ENCODE measurements around the gene RYK.
"Not testable (repeated sequence)": the region's sequence is repeated elsewhere in the genome, so short reads cannot be mapped to it uniquely, and the experiment has no call there.

Gene RYK

DNA sequence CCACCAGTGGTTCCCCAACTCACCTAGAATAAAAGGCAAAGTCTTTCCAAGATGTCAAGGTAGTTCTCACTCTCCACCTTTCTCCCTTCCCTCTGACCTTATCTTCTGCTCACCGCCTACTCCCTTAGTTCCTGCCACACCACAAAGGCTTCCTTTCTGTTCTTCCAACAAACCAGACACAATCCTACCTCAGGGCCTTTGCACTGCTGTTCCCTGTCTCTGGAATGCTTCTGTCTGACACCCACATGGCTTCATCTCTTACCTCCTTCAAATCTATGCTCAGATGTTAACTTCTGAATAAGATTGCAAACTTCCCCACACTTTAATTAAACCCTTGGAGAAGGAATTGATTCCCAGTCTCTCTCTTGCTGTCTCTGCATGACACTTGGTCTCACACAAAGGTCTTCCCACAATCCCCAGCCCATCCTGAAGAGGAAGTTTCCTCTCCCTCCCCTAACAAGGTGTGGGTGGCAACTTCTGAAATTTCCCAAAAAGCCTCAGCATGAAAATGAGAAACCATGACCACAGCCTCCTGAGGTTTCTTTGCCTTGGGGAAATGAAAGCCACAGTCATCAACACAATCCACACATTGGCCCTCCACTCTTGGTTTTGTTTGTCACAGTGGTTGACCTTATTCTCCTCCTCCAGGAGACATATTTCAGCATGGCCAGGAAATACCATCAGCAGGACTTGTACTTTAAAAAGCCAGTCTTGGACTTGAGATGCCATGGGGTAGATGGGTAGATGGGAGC lies 3.0 kb upstream of the RYK start:
- no peak for DNase-seq (ENCODE audit: low spot score)

DNA sequence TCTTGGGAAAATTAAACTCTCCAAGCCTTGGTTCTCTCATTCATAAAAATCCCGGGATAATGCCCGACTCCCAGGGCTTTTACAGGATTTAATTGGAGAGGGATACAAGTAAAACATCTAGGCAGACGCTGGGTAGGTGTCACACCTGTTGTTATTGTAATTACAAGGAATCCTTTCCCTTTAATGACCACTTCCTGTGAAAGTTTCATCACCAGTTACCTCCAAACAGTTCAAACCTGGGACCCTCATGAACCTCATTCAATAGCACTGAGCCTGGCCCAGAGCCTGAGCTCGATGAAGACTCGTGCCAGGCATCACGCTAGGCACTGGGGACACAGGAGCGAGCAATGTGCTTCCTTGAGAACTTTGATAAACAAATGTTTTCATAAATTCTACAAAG lies 2.1 kb upstream of the RYK start:
- DNase-seq (ENCODE audit: low spot score): no peak

DNA sequence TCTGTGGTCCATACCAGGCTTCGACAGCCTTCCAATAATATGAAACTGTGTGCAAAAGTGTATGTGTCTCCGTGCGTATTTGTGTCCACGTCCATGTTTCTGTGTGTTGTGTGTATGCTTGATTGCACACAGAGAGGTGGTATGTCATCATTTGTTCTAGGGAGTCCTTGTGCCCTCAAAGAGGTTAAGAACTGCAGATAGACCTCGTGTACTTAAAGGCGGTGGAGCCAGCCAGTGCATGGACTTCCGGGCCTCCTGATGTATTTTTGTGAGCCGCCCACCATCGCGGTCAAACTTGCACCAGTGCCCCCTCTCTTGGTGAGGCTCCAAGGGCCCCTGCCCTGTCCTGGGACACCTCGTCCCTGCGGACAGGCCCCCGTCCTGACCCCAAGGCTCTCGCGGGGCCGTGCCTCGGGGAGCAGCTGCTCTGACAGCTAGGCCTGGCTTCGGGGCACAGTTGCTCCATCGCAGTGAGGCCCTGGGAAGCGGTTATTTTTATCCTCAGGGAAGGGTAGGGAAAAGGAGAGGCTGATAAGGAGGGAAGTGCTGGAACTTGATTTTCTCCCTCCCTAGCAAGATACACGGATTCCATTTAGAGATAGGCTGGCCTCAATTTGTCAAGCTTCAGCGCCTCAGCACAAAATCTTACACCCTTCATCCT lies 1.2 kb upstream of the RYK start:
- no peak for DNase-seq (ENCODE audit: low spot score)

DNA sequence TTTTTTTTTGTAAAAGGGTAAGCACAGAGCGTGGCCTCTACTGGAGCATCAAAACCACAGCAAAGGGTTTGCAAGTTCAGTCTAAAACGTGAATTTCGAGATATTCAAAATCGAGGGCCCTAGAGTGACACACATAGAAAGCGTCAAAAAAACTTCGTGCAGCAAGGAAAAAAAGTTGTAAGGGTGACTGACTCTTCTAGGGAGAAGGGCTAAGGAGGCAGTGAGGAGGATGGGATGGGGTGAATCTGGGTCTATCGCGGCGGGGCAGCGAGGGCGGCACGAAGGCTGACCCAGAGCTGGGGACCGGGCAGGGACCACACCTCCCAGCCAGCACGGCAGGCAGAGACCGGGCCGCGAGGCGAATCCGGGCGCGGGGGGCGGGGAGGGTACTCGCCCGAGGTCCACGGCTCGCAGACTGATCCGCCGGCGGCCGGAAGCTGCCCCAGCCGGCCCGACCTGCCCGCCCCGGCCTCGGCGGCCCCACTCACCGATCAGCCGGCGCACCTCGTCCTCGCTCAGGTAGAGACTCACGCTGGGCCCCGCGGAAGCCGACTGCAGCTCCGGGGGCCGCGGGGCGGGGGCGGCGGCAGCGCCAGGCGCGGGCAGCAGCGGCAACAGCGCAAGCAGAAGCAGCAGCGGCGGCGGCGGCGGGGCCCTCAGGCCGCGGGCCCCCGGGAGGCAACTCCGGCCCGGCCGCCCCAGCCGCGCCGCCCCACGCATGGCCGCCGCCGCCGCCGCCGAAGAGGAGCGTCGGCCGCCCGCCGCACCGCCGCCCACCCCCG lies 533 bp downstream of the RYK start:
- peak; percentile 84 for DNase-seq (ENCODE audit: low spot score)

DNA sequence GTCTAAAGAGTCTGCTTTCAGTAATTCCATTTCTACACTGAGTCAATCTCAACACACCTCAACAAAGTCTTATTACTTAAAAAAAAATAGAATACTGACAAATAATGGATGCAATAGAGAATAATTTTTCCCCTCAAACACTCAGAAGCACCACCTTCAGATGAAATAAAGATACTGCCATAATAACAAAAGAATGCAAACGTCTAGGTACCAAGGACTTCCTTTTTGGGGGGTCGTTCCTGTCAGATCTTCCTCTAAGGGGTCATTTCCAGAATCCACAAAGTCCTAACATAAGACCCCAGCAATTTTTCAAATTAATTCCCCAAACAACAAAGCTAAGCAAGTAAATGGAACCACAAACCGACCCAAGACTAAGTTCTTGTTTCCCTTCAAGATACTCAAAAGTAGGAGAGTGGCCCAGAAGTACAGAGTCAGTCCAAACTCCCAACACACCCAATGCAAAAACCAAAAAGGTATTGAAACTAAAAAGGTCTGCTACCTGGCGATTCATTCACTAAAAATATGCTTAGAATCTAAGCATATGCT lies 1.3 kb downstream of the RYK start:
- DNase-seq (ENCODE audit: low spot score): peak; percentile 65

DNA sequence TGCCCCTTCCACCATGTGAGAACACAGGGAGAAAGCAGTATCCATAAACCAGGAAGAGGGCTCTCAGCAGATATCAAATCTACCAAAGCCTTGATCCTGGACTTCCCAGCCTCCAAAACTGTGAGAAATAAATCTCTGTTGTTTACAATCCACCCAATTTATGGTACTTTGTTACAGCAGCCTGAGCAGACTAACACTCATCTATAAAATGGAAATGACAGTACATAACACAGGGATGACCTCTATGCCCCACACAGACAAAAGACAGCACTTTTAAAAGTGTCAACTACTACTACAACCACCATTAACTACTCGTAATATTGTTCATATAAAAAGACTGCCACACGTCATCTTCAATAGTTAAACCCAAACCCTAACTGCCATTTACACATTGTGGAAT lies 5.7 kb downstream of the RYK start:
- DNase-seq (ENCODE audit: low spot score): no peak

DNA sequence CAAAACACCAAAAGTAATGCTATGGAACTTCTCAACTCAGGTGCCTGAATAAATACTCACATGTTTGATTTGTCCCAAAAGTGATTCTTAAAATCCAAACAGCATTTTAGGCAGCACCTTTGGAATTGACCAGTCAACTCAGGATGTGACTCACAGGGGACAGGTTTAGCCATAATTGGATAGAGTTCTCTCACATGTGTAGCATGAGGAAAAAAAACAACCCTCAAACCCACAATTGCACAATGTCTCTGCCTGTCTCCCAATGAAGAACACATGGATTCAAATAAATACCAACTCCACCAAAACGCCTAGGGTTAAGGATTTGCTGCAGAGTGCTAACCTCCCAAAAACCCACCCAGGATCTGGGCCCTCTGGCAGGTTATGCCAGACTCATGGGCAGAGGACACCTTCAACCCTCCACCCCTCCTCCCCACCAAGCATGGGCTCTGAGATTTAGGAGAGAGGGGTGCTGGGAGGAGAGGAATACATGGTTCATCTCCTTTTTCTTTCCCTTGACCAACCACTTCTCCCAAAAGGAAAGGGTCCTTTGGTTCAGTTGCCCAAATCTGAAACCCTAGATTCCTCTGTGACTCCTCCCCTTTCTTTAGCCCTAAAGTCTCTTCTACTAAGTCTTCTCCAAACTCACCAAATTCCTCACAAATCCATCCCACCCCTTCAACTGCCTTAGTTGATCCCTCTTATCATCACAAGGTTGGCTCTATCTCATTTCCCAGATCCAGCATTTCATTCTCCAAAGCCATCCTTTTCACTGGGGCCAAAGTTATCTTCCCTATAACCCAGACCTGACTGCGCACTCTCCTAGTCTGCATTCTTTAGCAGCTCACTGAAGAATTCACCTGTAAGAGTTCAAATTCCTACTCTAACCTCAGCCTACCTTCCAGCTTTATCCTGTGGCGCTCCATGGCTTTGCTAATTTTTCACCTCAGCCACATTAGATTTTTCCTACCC lies 7.7 kb downstream of the RYK start:
- no peak for DNase-seq (ENCODE audit: low spot score)

DNA sequence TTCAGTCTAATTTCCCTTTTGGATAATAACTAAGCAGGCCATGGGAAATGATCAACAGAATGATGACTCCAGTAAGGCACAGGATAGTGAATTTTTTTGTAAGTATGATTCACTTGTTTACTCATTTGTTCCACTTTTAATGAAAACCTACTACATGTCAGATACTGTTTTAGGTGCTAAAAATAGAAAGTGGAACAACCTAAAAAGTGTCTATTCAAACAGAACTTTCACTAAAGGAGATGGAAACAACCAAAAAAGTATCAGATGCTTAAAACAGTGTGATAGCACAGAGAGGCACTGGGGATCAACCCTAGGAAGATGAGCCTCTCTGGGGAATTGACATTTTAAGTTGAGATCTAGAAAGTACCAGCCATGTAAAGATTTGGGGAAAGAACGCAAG lies 11.1 kb downstream of the RYK start:
- DNase-seq (ENCODE audit: low spot score): no peak

DNA sequence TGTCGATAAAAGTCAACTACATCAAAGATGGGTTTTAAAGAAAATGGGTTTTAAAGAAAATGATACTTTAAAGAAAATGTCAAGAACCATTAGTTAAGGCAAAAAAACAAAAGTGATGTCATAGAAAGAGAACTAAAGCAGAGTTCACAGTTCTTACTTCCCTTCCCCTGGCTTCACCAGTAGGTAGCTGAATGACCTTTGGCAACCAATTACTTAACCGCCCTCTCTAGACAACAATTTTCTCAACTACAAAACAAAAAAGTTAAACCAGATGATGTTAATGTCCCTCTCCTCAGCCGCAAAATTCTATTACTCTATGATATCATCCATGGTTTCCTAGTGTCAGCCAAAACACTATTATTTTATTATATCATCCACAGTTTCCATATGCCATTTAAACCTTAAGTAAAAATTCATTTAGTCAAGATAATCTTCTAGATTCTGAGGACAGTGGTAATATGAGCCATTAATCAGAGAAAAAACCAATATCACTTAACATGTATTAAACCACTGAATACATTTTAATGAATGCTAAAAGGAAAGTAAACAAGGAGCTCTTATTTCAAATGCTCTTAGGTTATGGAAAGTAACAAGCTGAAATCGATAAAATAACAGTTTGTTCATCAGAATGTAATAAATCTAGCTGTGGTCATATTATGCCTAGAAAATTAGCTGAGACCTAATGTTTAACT lies 13.1 kb downstream of the RYK start:
- DNase-seq (ENCODE audit: low spot score): no peak

DNA sequence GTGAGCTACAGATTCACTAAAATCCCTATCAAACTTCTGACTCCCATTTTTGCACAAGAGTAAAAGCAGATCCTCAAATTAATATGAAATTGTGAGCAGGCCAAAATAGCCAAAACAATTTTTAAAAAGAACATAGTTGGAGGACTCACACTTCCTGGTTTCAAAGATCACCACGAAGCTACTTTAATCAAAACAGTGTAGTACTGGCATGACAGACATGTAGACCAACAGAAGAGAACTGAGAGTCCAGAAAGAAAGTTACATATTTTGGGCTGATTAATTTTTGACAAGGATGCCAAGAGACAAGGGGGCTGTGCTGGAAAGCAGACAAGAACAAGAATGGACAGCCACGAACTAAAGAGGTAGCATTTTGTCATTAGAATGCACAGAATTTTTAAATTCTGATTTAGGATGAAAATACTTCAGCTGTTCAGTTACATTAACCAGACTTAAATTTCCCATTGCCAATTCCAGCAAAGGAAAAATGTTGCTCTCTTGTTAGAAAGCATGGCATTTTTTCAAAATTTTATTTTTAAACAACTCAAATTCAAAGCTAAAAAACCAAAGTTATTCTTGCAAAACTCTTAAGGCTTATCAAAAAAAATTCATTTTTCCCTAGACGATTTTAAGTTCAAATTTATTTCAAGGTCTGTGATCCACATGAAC lies 14.0 kb downstream of the RYK start:
- DNase-seq (ENCODE audit: low spot score): no peak

DNA sequence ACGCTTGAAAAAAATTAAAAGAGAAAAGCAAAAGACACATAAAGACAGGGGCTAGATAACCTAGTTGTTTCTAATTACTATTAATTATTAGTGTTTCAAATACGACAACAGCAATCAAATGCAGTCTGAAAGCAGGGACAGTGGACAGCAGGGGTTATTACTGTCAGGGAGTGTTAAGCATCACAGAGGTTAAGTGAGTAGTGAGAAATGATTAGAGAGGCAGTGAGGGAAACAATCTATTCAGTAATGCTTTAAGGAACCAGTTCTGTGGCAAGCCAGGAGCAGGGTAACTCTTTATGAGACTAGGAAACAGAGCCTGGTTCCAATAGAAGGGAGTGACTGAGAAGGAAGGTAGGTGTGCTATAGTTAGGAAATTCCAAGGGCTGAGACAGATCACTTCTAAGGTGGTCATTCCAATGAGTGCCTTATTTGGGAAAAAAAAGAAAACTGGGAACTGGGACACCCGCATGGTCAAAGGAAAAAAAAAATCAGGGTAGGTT lies 15.0 kb downstream of the RYK start:
- no peak for DNase-seq (ENCODE audit: low spot score)

DNA sequence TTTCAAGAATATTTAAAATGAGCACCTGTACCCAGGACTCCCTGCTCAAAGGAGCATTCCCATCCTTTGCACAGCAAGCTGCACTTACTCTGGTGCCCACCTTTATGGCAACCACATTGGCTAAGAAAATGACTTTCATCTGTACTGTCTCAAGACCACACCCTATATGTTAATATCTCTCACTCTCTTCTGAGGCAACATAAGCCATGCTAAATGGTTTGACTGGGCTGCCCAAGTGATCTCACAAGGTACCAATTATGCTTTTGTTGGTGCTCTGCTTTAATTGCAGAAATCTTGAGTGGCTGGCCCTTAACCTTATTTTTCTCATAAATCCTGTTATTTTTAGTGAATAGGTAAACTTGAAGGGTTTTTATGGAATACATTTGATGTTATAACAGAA lies 17.7 kb downstream of the RYK start:
- DNase-seq (ENCODE audit: low spot score): no peak

DNA sequence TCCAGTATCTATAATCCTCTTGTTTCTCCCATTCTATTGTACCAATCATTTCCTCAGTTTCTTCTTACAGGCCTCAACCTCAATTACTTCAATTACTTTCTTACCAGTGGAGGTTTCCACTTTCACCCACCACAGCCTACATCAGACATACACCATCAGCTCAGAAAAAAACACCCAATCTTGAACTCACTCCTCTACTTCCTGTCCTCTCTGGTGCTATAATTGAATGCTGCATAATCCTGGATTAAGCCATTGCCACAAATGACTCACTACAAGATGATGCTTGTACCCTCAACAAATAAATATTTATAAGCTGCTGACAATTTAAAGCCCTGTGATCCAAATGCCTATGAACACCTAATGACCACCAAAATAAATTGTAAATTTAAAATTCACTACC lies 18.5 kb downstream of the RYK start:
- DNase-seq (ENCODE audit: low spot score): no peak

DNA sequence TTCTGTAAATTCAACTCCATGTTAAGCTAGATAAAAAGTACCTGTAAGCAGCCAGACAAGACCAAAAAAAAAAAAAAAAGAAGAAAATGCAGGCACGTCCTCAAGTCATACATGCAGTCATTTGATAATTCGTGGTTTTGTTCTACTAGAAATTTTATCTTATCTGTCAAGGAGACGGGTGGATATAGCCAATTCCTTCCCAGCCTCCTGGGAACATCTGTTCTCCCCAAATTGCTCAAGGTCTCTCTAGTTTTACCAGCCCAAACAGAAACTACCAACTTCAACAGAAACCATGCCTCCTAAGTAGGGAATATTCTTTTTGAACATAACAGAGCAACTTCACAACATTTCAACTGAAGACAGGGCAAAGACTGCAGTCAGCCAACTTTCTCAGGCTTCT lies 19.5 kb downstream of the RYK start:
- DNase-seq (ENCODE audit: low spot score): no peak

DNA sequence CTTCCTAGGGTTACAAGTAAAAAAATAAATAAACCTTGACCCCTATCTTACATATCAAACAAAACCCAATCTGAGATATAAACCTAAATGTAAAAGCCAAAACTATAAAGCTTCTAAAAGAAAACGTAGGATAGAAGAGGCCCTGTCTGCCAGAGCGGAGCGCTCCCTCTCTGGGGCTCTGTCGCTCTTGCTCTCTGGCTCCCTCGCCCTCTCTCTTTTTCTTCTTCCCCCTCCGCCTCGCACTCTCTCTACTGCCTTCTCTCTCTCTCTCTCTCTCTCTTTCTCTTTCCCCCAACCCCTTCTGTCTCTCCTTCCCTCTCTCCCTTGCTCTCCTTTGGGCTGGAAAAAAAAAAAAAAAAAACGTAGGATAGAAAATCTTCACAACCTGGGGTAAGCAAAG lies 21.6 kb downstream of the RYK start:
- no peak for DNase-seq (ENCODE audit: low spot score)

DNA sequence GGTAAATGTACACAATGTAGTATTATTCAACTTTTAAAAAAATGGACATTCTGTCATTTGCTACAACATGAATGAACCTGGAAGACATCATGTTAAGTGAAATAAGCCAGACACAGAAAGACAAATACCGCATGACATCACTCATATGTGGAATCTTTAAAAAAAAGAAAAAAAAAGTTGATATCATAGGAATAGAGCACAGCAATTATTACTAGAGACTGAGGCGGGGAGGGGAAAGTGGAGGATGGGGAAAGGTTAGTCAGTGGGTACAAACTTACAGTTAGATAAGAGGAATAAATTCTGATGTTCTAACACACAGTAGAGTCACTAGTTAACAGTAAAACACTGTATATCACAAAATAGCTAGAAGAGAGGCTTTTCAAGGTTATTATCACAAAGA lies 22.2 kb downstream of the RYK start:
- DNase-seq (ENCODE audit: low spot score): no peak

DNA sequence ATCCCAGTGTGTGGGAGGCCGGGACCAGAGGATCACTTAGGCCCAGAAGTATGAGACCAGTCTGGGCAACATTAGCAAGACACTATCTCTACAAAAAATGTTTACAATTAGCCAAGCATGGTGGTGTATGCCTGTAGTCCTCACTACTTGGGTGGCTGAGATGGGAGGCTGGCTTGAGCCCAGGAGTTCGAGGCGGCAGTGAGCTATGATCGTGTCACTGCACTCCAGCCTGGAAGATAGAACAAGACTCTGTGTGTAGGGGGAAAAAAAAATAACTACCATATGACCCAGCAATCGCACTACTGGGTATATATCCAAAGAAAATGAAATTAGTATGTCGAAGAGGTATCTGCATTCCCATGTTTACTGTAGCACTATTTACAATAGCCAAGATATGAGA lies 22.6 kb downstream of the RYK start:
- no peak for DNase-seq (ENCODE audit: low spot score)

DNA sequence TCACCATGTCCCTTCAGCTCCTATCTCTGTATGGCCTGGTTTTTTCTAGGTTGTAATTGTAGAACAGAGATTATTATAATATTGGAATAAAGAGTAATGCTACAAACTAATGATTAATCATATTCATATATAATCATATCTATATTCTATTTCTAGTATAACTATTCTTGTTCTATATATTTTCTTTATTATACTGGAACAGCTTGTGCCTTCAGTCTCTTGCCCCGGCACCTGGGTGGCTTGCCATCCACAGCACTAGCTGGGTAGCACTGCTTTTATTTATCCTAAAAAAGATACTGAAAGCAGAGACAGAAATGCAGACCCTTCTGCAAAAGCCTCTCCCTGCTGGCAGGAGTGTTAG lies 25.9 kb downstream of the RYK start:
- DNase-seq (ENCODE audit: low spot score): not testable (repeated sequence)

DNA sequence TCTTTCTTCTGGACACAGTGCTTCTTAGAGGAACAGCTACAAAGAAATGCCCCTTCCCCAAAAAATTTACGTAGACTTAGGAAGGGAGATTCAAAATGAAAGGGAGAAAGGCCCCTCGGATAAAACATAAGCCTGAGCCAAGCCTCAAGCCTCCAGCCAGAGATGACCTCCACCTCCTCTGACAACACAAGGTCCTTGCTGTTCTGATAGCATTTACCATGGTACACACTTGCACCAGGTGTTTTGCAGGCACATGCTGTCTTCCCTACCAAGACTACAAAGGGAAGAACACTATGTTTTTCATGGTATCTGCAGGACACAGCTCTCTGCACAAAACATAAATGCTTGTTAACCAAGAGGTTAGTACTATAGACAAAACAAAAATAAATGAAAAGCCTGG lies 27.8 kb downstream of the RYK start:
- DNase-seq (ENCODE audit: low spot score): no peak

DNA sequence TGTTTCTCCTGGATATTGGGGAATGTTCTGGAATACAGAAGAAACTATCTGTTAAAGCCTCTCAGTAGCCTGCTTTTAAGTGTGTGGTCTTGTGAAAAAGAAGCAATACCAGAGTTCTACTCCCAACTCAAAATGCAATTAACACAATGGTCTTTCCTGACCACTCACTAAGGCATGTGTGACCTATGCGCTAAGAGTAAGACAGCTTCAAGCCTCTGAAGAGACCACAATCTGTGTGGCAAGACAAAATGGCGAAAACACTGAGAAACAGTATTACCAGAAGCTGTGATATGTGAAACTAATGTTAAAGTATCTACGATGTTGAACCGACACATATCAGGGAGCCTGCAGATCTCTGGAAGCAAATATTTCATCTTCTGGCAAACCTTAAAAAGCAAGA lies 33.8 kb downstream of the RYK start:
- no peak for DNase-seq (ENCODE audit: low spot score)

Data from NAMALWA (cell line).